Measurements from ENCODE around the gene HADHA. TPM values are rescaled to one million over a fixed set of nuclear protein-coding genes. Genes with fewer than 3 reads are reported as not detected.

HADHA gene
- total and polyA plus RNA-seq, 11 donors, result 202 to 786 (median 360) TPM

DNA sequence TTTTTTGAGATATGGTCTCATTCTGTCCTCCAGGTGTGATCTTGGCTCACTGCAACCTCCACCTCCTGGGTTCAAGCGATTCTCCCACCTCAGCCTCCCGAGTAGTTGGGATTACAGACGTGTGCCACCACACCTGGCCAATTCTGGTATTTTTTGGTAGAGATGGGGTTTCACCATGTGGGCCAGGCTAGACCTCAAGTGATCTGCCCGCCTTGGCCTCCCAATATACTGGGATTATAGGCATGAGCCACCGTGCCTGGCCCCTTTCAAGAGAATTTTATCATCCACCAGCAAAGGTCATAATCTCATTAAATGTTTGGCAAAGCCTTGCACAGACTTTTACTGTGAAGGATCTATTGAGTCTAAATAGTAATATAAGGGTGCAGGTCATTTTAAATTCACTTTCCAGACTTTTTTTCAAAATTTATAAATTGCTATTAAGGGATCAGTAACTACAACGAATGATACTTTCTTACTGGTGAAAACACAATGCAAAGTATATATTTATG is 2.5 kb downstream of the HADHA start:
- WGBS, 4 donors, result 63 to 74% (median 68%) methylated on average over 6 of the region's 6 CpGs
- no peaks in the 10 kb centered on the region for H3K27me3 ChIP-seq
- TF ChIP-seq, protein P1, sequence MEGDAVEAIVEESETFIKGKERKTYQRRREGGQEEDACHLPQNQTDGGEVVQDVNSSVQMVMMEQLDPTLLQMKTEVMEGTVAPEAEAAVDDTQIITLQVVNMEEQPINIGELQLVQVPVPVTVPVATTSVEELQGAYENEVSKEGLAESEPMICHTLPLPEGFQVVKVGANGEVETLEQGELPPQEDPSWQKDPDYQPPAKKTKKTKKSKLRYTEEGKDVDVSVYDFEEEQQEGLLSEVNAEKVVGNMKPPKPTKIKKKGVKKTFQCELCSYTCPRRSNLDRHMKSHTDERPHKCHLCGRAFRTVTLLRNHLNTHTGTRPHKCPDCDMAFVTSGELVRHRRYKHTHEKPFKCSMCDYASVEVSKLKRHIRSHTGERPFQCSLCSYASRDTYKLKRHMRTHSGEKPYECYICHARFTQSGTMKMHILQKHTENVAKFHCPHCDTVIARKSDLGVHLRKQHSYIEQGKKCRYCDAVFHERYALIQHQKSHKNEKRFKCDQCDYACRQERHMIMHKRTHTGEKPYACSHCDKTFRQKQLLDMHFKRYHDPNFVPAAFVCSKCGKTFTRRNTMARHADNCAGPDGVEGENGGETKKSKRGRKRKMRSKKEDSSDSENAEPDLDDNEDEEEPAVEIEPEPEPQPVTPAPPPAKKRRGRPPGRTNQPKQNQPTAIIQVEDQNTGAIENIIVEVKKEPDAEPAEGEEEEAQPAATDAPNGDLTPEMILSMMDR (IDR thresholded peaks at IDR 0.05), result no peak
- TF ChIP-seq POLR2A (IDR thresholded peaks at IDR 0.05), result no peak
- H3K27ac ChIP-seq, result peak overlapping the region in 10 of 12 donors; percentile 66 to 99 (median 96)
- H3K4me1 ChIP-seq, result peaks cover 0 to 72% (median 64%) of the 10 kb centered on the region in 12 donors
- intact Hi-C loops (cut with DNase I), result loop anchor here in 5 of 10 donors (2.0 to 5.0 kb wide), 4 partner anchors 33 to 100 kb away; no protein-coding TSS in a partner anchor
- ATAC-seq (no peak), DNase-seq (no peak)
- no peaks in the 10 kb centered on the region for H3K9me3 ChIP-seq
- H3K4me3 ChIP-seq, result peak overlapping the region in 9 of 12 donors; percentile 59 to 97 (median 88)
- peaks cover 0 to 26% (median 17%) of the 10 kb centered on the region in 9 donors for H3K36me3 ChIP-seq

DNA sequence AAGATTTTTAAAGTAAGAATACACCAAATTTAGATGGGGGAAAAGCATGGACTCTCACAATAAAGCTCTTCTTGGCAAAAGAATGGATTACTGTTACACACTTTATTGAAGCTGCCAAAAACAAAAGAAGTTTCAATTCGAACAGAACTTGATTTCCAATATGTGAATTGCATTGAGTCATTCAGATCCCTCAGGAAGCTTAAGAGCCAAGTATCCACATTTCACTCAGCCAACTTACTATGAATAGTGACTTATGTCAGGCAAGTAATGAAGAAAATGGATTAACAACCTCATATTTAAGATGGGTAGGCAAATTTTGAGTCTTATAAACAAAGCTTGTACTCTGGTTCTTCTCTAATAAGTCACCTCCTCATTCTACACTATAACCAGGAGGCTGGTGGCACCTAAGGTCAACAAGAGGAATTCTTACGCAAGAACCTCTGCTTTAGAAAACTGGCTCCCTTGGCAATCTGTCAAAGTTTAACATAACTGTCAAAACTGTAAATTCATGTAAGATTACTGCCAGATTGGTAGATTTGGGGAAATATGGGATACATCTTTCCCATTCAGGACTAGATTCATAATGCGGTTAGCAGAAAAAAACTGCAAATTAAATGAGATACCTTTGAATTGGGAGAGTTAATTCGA is 6.0 kb downstream of the HADHA start:
- peaks cover 0 to 60% (median 51%) of the 10 kb centered on the region in 9 donors for H3K36me3 ChIP-seq
- intact Hi-C loops (cut with DNase I), result loop anchor here in 4 of 10 donors (5.0 to 10.0 kb wide), 4 partner anchors 34 to 89 kb away; no protein-coding TSS in a partner anchor
- H3K27ac ChIP-seq, result peak overlapping the region in 4 of 12 donors; percentile 15 to 94 (median 32)
- TF ChIP-seq POLR2A (IDR thresholded peaks at IDR 0.05), result no peak
- TF ChIP-seq, protein P1 (IDR thresholded peaks at IDR 0.05), result no peak
- no peaks in the 10 kb centered on the region for H3K9me3 ChIP-seq
- H3K4me3 ChIP-seq, result no peak overlapping the region
- WGBS, 4 donors, result 73 to 86% (median 83%) methylated on average over 4 of the region's 4 CpGs
- H3K4me1 ChIP-seq, result peaks cover 0 to 55% (median 48%) of the 10 kb centered on the region in 12 donors
- DNase-seq (no peak), ATAC-seq (no peak)
- no peaks in the 10 kb centered on the region for H3K27me3 ChIP-seq

DNA sequence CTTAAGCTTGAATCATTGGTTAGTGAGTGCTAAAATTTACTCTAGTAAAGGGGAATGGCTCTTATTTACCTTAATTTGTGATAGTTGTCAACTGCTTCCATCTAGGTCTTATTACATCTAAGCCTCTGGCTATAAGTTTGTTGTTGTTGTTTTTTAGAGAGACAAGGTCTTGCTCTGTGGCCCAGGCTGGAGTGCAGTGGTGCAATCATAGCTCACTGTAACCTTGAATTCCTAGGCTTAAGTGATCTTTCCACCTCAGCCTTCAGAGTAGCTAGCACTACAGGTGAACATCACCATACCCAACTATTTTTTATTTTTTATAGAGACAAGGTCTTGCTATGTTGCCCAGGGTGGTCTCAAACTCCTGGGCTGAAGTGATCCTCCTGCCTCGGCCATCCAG is 6.6 kb downstream of the HADHA start:
- ATAC-seq, result no peak
- peaks cover 0 to 50% (median 44%) of the 10 kb centered on the region in 12 donors for H3K4me1 ChIP-seq
- H3K36me3 ChIP-seq, result peaks cover 0 to 66% (median 57%) of the 10 kb centered on the region in 9 donors
- no peaks in the 10 kb centered on the region for H3K27me3 ChIP-seq
- no peaks in the 10 kb centered on the region for H3K9me3 ChIP-seq
- intact Hi-C loops (cut with DNase I), result loop anchor here in 4 of 10 donors (5.0 to 10.0 kb wide), 4 partner anchors 34 to 89 kb away; no protein-coding TSS in a partner anchor
- no peak for DNase-seq
- no peak overlapping the region for H3K4me3 ChIP-seq
- WGBS, 4 donors, result 83 to 91% (median 89%) methylated on average over 1 of the region's 1 CpG
- TF ChIP-seq POLR2A (IDR thresholded peaks at IDR 0.05), result no peak
- TF ChIP-seq, protein P1 (IDR thresholded peaks at IDR 0.05), result no peak
- peak overlapping the region in 4 of 12 donors; percentile 15 to 94 (median 32) for H3K27ac ChIP-seq

DNA sequence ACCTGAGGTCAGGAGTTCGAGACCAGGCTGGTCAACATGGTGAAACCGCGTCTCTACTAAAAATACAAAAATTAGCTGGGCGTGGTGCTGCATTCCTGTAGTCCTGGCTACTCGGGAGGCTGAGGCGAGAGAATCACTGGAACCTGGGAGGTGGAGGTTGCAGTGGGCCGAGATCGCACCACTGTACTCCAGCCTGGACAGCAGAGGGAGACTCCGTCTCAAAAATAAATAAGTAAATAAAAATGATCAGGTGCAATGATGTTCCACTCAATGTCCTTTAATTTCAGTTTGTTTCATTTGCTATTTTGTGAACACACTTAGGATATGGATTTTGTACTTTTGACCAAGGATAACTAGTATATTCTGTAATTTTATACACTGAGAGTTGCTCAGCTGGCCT is 9.3 kb downstream of the HADHA start:
- peaks cover 0 to 94% (median 85%) of the 10 kb centered on the region in 9 donors for H3K36me3 ChIP-seq
- peaks cover 0 to 27% (median 18%) of the 10 kb centered on the region in 12 donors for H3K4me1 ChIP-seq
- no peak for TF ChIP-seq POLR2A (IDR thresholded peaks at IDR 0.05)
- TF ChIP-seq, protein P1 (IDR thresholded peaks at IDR 0.05), result peak in 8 of 12 donors; percentile 10 to 46 (median 25)
- no peaks in the 10 kb centered on the region for H3K9me3 ChIP-seq
- WGBS, 4 donors, result 86 to 97% (median 92%) methylated on average over 9 of the region's 9 CpGs
- no peak overlapping the region for H3K4me3 ChIP-seq
- DNase-seq, result no peak
- intact Hi-C loops (cut with DNase I), result loop anchor here in 4 of 10 donors (5.0 to 10.0 kb wide), 4 partner anchors 37 to 92 kb away; no protein-coding TSS in a partner anchor
- no peaks in the 10 kb centered on the region for H3K27me3 ChIP-seq
- no peak for ATAC-seq
- H3K27ac ChIP-seq, result no peak overlapping the region

All from heart left ventricle (tissue), 16 donors.